Endothelial cell (in vitro differentiated cells): ENCODE results near the gene ATP11B. TPM values are rescaled to one million over a fixed set of nuclear protein-coding genes. Genes with fewer than 3 reads are reported as not detected.

Source experiments
- DNase-seq: peaks from one replicate; pipeline ENCODE4 v3.0.0; 2021; ENCODE audit warnings: low spot score
- H3K27ac Mint-ChIP-seq: one replicate; pipeline ENCODE4 v1.8.0; 2021; ENCODE audit warnings: mixed read lengths, inconsistent platforms; ENCODE audit not compliant: unreplicated experiment
- H3K27me3 Mint-ChIP-seq: one replicate; pipeline ENCODE4 v1.8.0; 2021; ENCODE audit warnings: mild to moderate bottlenecking, moderate library complexity, mixed read lengths, inconsistent platforms; ENCODE audit not compliant: unreplicated experiment
- H3K36me3 Mint-ChIP-seq: one replicate; pipeline ENCODE4 v1.8.0; 2021; ENCODE audit warnings: mild to moderate bottlenecking, low read depth, mixed read lengths, inconsistent platforms; ENCODE audit not compliant: unreplicated experiment
- H3K4me1 Mint-ChIP-seq: one replicate; pipeline ENCODE4 v1.8.0; 2021; ENCODE audit warnings: mild to moderate bottlenecking, mixed read lengths, inconsistent platforms; ENCODE audit not compliant: unreplicated experiment
- H3K4me3 Mint-ChIP-seq: one replicate; pipeline ENCODE4 v1.8.0; 2021; ENCODE audit warnings: mild to moderate bottlenecking, mixed read lengths, inconsistent platforms; ENCODE audit not compliant: unreplicated experiment
- H3K9me3 Mint-ChIP-seq: one replicate; pipeline ENCODE4 v1.8.0; 2021; ENCODE audit warnings: mixed read lengths, inconsistent platforms; ENCODE audit not compliant: unreplicated experiment
- CTCF ChIP-seq: fragments of 200-600 bp; sonication (generic); IDR thresholded peaks from one replicate; pipeline ENCODE4 v1.5.0; 2021; ENCODE audit warnings: antibody characterized with exemption; ENCODE audit not compliant: unreplicated experiment
- total RNA-seq: library from RNA; stranded (reverse); fragmentation: NEBNext Ultra II Directional; extraction: Animal tissue kit (Norgen Biotek cat#: 25700); gene quantifications from one replicate; pipeline ENCODE4 v1.2.1, GENCODE V29; 2021; ENCODE audit not compliant: unreplicated experiment

ATP11B gene
- total RNA-seq, 1 donor from 2014 or later: 45.3 TPM

GRCh38 chr3:182936239-182936917, 143.1 kb downstream of the ATP11B start:
- H3K4me1 Mint-ChIP-seq: peaks cover 28% of the 10 kb centered on the region
- H3K4me3 Mint-ChIP-seq: no peak overlapping the region
- no peak for DNase-seq
- peak overlapping the region; percentile 70 for H3K27ac Mint-ChIP-seq
- H3K27me3 Mint-ChIP-seq: no peaks in the 10 kb centered on the region
- TF ChIP-seq CTCF: no peak
- no peaks in the 10 kb centered on the region for H3K9me3 Mint-ChIP-seq
- H3K36me3 Mint-ChIP-seq: peaks cover 7% of the 10 kb centered on the region

- H3K4me3 Mint-ChIP-seq: no peak overlapping the region
- TF ChIP-seq CTCF: no peak
- no peak for DNase-seq
- H3K27me3 Mint-ChIP-seq: no peaks in the 10 kb centered on the region
- no peak overlapping the region for H3K27ac Mint-ChIP-seq
- H3K9me3 Mint-ChIP-seq: no peaks in the 10 kb centered on the region
- H3K36me3 Mint-ChIP-seq: peaks cover 7% of the 10 kb centered on the region
- H3K4me1 Mint-ChIP-seq: peaks cover 28% of the 10 kb centered on the region
Measured at GRCh38 chr3:182936918-182937285, 143.6 kb downstream of the ATP11B start.

- Mint-ChIP-seq H3K4me3 (no peak overlapping the region), H3K9me3 (no peaks in the 10 kb centered on the region), H3K27ac (no peak overlapping the region), H3K36me3 (peaks cover 4% of the 10 kb centered on the region), H3K27me3 (no peaks in the 10 kb centered on the region), H3K4me1 (peaks cover 28% of the 10 kb centered on the region)
- no peak for DNase-seq
- no peak for TF ChIP-seq CTCF
Measured at GRCh38 chr3:182937293-182938051, 144.2 kb downstream of the ATP11B start.

- Mint-ChIP-seq H3K4me3 (no peak overlapping the region), H3K36me3 (peaks cover 10% of the 10 kb centered on the region), H3K9me3 (no peaks in the 10 kb centered on the region), H3K27ac (no peak overlapping the region), H3K4me1 (peaks cover 35% of the 10 kb centered on the region), H3K27me3 (no peaks in the 10 kb centered on the region)
- DNase-seq: no peak
- TF ChIP-seq CTCF: no peak
Measured at GRCh38 chr3:182940266-182940808, 147.0 kb downstream of the ATP11B start.

GRCh38 chr3:182941719-182942118, 148.4 kb downstream of the ATP11B start:
- Mint-ChIP-seq H3K36me3 (peaks cover 17% of the 10 kb centered on the region), H3K9me3 (no peaks in the 10 kb centered on the region), H3K27ac (no peak overlapping the region), H3K4me1 (peaks cover 32% of the 10 kb centered on the region), H3K27me3 (no peaks in the 10 kb centered on the region), H3K4me3 (no peak overlapping the region)
- no peak for DNase-seq
- TF ChIP-seq CTCF: no peak
